Cardiac muscle cell (in vitro differentiated cells and primary cell): ENCODE measurements around the gene CDK14. TPM values are rescaled to one million over a fixed set of nuclear protein-coding genes. Genes with fewer than 3 reads are reported as not detected.
A peak's percentile ranks its signal among the peaks of the same experiment; 100 is the strongest.

Experiments
- DNase-seq, 2 donors: peaks; one replicate each; pipeline versions ENCODE4 v3.0.0 to v3.0.0-alpha.2; 2010 to 2017; ENCODE audit warnings: low read depth in 1 of 2, low spot score in 1 of 2
- H3K27ac ChIP-seq: fragments of 200-600 bp; sonication (generic); 2 replicates; pipeline ENCODE4 v1.5.1; 2016
- H3K27me3 ChIP-seq: fragments of 200-600 bp; sonication (generic); 2 replicates; pipeline ENCODE4 v1.6.0; 2016; ENCODE audit warnings: control low read depth
- H3K36me3 ChIP-seq: fragments of 200-600 bp; sonication (generic); 2 replicates; pipeline ENCODE4 v1.5.1; 2016; ENCODE audit warnings: control low read depth
- H3K4me1 ChIP-seq: fragments of 200-600 bp; sonication (generic); 2 replicates; pipeline ENCODE4 v1.8.1; 2017; ENCODE audit warnings: low read depth, mild to moderate bottlenecking, mixed run types
- H3K4me3 ChIP-seq: fragments of 200-600 bp; sonication (generic); 2 replicates; pipeline ENCODE4 v1.5.1; 2016; ENCODE audit warnings: mild to moderate bottlenecking
- H3K9me3 ChIP-seq: fragments of 200-600 bp; sonication (generic); 2 replicates; pipeline ENCODE4 v1.5.1; 2017; ENCODE audit warnings: low read depth, mild to moderate bottlenecking, control low read depth
- CTCF ChIP-seq: IDR thresholded peaks from 2 replicates; pipeline ENCODE4 v1.5.1; 2012; ENCODE audit warnings: low read depth, mild to moderate bottlenecking, low read length
- polyA plus RNA-seq: library from polyadenylated mRNA; unstranded; fragments of >200 nt; fragmentation: Nextera tagmentation; extraction: Ambion mirVana; gene quantifications from 2 replicates; pipeline ENCODE4 v1.2.1, GENCODE V29; 2016
- total RNA-seq: library from RNA; depleted of rRNA; stranded (reverse); fragments of >200 nt; gene quantifications from 2 replicates; pipeline ENCODE4 v1.2.3, GENCODE V29; 2016

The CDK14 gene
- total and polyA plus RNA-seq, 2 experiments from 2014 or later, result 22.5 to 23.1 TPM

GRCh38 chr7:91157579-91158320 is 561.6 kb downstream of the CDK14 start:
- H3K27ac ChIP-seq, result no peak overlapping the region

GRCh38 chr7:91162436-91162835 is 566.3 kb downstream of the CDK14 start:
- no peak overlapping the region for H3K4me3 ChIP-seq
- DNase-seq, result no peak
- H3K27me3 ChIP-seq, result no peaks in the 10 kb centered on the region
- no peaks in the 10 kb centered on the region for H3K36me3 ChIP-seq
- no peak for TF ChIP-seq CTCF
- no peak overlapping the region for H3K27ac ChIP-seq
- peaks cover 3% of the 10 kb centered on the region for H3K4me1 ChIP-seq
- no peaks in the 10 kb centered on the region for H3K9me3 ChIP-seq

More at GRCh38 chr7:91157579-91158320, 561.6 kb downstream of the CDK14 start:
- no peak for DNase-seq
- Histone ChIP-seq H3K9me3 (no peaks in the 10 kb centered on the region), H3K4me3 (no peak overlapping the region), H3K4me1 (no peaks in the 10 kb centered on the region), H3K36me3 (no peaks in the 10 kb centered on the region), H3K27me3 (no peaks in the 10 kb centered on the region)
- TF ChIP-seq CTCF, result no peak

DNA sequence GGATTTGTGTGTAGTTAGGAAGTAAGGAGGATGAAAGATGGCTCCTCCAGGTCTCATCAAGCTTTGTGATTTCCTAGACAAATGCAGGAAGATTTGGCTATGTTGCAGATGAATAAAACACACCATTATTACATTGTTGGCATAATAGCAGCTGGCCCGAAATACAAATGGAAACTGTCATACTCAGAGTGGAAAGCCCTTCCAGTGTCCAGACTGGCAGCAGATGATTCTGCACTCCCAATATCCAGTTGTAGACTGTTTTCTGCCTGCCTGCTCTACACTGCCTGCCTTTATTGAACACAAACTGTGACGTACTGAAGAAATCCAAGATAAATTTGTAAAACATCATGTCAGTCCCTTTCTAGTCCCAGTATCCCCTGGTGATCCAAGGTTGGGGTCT is 568.4 kb downstream of the CDK14 start:
- Histone ChIP-seq H3K9me3 (no peaks in the 10 kb centered on the region), H3K36me3 (no peaks in the 10 kb centered on the region), H3K27me3 (no peaks in the 10 kb centered on the region), H3K4me1 (peaks cover 12% of the 10 kb centered on the region), H3K4me3 (no peak overlapping the region), H3K27ac (peak overlapping the region; percentile 12)
- no peak for DNase-seq
- TF ChIP-seq CTCF, result no peak

GRCh38 chr7:91165006-91165845 is 569.1 kb downstream of the CDK14 start:
- no peak for TF ChIP-seq CTCF
- Histone ChIP-seq H3K9me3 (no peaks in the 10 kb centered on the region), H3K27me3 (no peaks in the 10 kb centered on the region), H3K4me3 (no peak overlapping the region), H3K4me1 (peaks cover 16% of the 10 kb centered on the region), H3K36me3 (no peaks in the 10 kb centered on the region), H3K27ac (peak overlapping the region; percentile 12)
- DNase-seq, result peak in 1 of 2 donors; percentile 86

- Histone ChIP-seq H3K9me3 (no peaks in the 10 kb centered on the region), H3K27ac (no peak overlapping the region)
Observed at GRCh38 chr7:91165846-91166230, 569.7 kb downstream of the CDK14 start.

More at GRCh38 chr7:91165846-91166230, 569.7 kb downstream of the CDK14 start:
- no peaks in the 10 kb centered on the region for H3K36me3 ChIP-seq
- DNase-seq, result no peak
- no peaks in the 10 kb centered on the region for H3K27me3 ChIP-seq
- no peak for TF ChIP-seq CTCF
- H3K4me1 ChIP-seq, result peaks cover 16% of the 10 kb centered on the region
- no peak overlapping the region for H3K4me3 ChIP-seq
